SK-N-SH (cell line): ENCODE measurements around the gene TBL1XR1. TPM values are rescaled to one million over a fixed set of nuclear protein-coding genes. Genes with fewer than 3 reads are reported as not detected.

Experiments used
- CTCF ChIA-PET: fragments of 300-600, 350-600 bp; formaldehyde crosslinking; extraction: SDS; loops from one replicate; lab custom pipeline; 2021; lab: Yijun Ruan, JAX
- POLR2A ChIA-PET: fragments of 350-600 bp; sonication (Branson Sonifier 250); formaldehyde crosslinking; extraction: SDS; loops from one replicate; lab custom pipeline; 2020; ENCODE audit warnings: antibody characterized with exemption, inconsistent platforms; lab: Yijun Ruan, JAX
- DNase-seq: peaks from one replicate; pipeline ENCODE4 v3.0.0; 2012
- H2AFZ ChIP-seq: fragments of 200-600 bp; sonication (generic); 2 replicates; pipeline ENCODE4 v1.8.1; 2016; ENCODE audit warnings: antibody characterized with exemption, mild to moderate bottlenecking, low read depth
- H3F3A ChIP-seq: fragments of 200-600 bp; sonication (generic); replicated peaks from 2 replicates; pipeline ENCODE3; 2016; ENCODE audit warnings: antibody characterized with exemption, mild to moderate bottlenecking; ENCODE audit not compliant: insufficient read depth
- H3K27ac ChIP-seq, 2 experiments: fragments of 200-500 bp in 1 of 2; fragments of 200-600 bp in 1 of 2; sonication (Bioruptor generic) in 1 of 2; sonication (generic), shearing (Covaris generic) in 1 of 2; 2 replicates each; pipeline versions ENCODE4 v1.5.1 to v1.6.1; 2014 to 2016; ENCODE audit warnings: low read depth in 2 of 2, inconsistent platforms in 1 of 2, low read length in 1 of 2, mild to moderate bottlenecking in 1 of 2, mixed read lengths in 1 of 2
- H3K27me3 ChIP-seq: fragments of 200-600 bp; sonication (generic), shearing (Covaris generic); 2 replicates; pipeline ENCODE4 v1.6.1; 2016; ENCODE audit warnings: mixed run types; ENCODE audit not compliant: insufficient read depth
- H3K36me3 ChIP-seq, 2 experiments: fragments of 200-500 bp in 1 of 2; fragments of 200-600 bp in 1 of 2; sonication (Bioruptor generic) in 1 of 2; sonication (generic) in 1 of 2; replicated peaks in 1 of 2; 2 replicates each; pipeline versions ENCODE3 to v1.5.1; 2014 to 2016; ENCODE audit warnings: low read length in 1 of 2, mild to moderate bottlenecking in 1 of 2; ENCODE audit not compliant: insufficient read depth in 2 of 2, control insufficient read depth in 1 of 2
- H3K4me1 ChIP-seq, 2 experiments: fragments of 200-500 bp in 1 of 2; fragments of 200-600 bp in 1 of 2; sonication (Bioruptor generic) in 1 of 2; sonication (generic), shearing (Covaris generic) in 1 of 2; 2 replicates each; pipeline versions ENCODE4 v1.5.1 to v1.6.1; 2014 to 2016; ENCODE audit warnings: low read depth in 1 of 2, low read length in 1 of 2, mixed run types in 1 of 2; ENCODE audit not compliant: insufficient read depth in 2 of 2, control insufficient read depth in 1 of 2
- H3K4me2 ChIP-seq: fragments of 200-600 bp; sonication (generic), shearing (Covaris generic); 2 replicates; pipeline ENCODE4 v1.6.1; 2017; ENCODE audit warnings: mixed run types
- H3K4me3 ChIP-seq, 2 experiments: fragments of 200-500 bp in 1 of 2; fragments of 200-600 bp in 1 of 2; sonication (Bioruptor generic) in 1 of 2; sonication (generic), shearing (Covaris generic) in 1 of 2; 2 replicates each; pipeline versions ENCODE4 v1.5.1 to v1.8.1; 2014 to 2016; ENCODE audit warnings: low read depth in 2 of 2, inconsistent platforms in 1 of 2, low read length in 1 of 2, mild to moderate bottlenecking in 1 of 2, mixed read lengths in 1 of 2, moderate library complexity in 1 of 2
- H3K79me2 ChIP-seq: fragments of 200-600 bp; sonication (generic); 2 replicates; pipeline ENCODE4 v1.8.1; 2017; ENCODE audit warnings: mild to moderate bottlenecking; ENCODE audit not compliant: insufficient read depth
- H3K9ac ChIP-seq: fragments of 200-600 bp; sonication (generic); 2 replicates; pipeline ENCODE4 v1.6.1; 2017; ENCODE audit warnings: mixed run types
- H3K9me2 ChIP-seq: fragments of 200-600 bp; sonication (generic); 2 replicates; pipeline ENCODE4 v1.6.1; 2017; ENCODE audit warnings: mixed run types
- H3K9me3 ChIP-seq: fragments of 200-600 bp; sonication (generic); 2 replicates; pipeline ENCODE4 v1.6.1; 2017; ENCODE audit warnings: mixed run types, mild to moderate bottlenecking, moderate library complexity
- H4K20me1 ChIP-seq: fragments of 200-600 bp; sonication (generic); 2 replicates; pipeline ENCODE4 v1.6.1; 2017; ENCODE audit warnings: mild to moderate bottlenecking, mixed run types; ENCODE audit not compliant: insufficient read depth
- CHD2 ChIP-seq: fragments of 150-350 bp; IDR thresholded peaks from 2 replicates; pipeline ENCODE4 v1.6.1; 2018; ENCODE audit warnings: low read length; ENCODE audit not compliant: partially characterized antibody
- EP300 ChIP-seq, 2 experiments: IDR thresholded peaks; 2 replicates each; pipeline versions ENCODE4 v1.4.0 to v1.6.1; 2012; ENCODE audit warnings: borderline replicate concordance in 1 of 2, low read depth in 1 of 2, low read length in 1 of 2
- FOSL2 ChIP-seq: IDR thresholded peaks from 2 replicates; pipeline ENCODE4 v1.4.0; 2012; ENCODE audit warnings: low read depth, mild to moderate bottlenecking, moderate library complexity, borderline replicate concordance
- FOXJ3 ChIP-seq: sonication (generic); formaldehyde crosslinking; IDR thresholded peaks from 2 replicates; pipeline ENCODE4 v1.5.1; 2020; ENCODE audit warnings: mild to moderate bottlenecking, missing genetic modification reagents
- FOXM1 ChIP-seq: IDR thresholded peaks from 2 replicates; pipeline ENCODE4 v1.4.0; 2012; ENCODE audit warnings: low read depth, mild to moderate bottlenecking
- GATA2 ChIP-seq: sonication (generic); formaldehyde crosslinking; IDR thresholded peaks from 2 replicates; pipeline ENCODE4 v1.5.0; 2020; ENCODE audit warnings: mild to moderate bottlenecking, missing genetic modification reagents
- JUND ChIP-seq: IDR thresholded peaks from 2 replicates; pipeline ENCODE4 v1.4.0; 2012
- MEF2A ChIP-seq: IDR thresholded peaks from 2 replicates; pipeline ENCODE4 v1.4.0; 2012; ENCODE audit warnings: low read depth, borderline replicate concordance
- NRF1 ChIP-seq: IDR thresholded peaks from 2 replicates; pipeline ENCODE4 v1.6.1; 2012; ENCODE audit warnings: low read depth, mild to moderate bottlenecking, low read length
- POLR2AphosphoS5 ChIP-seq: IDR thresholded peaks from 2 replicates; pipeline ENCODE4 v1.6.1; 2012; ENCODE audit warnings: low read depth, low read length
- RFX5 ChIP-seq: IDR thresholded peaks from 2 replicates; pipeline ENCODE4 v1.6.1; 2012; ENCODE audit warnings: mild to moderate bottlenecking, improper control_type of control experiment, low read length
- RXRA ChIP-seq: IDR thresholded peaks from 2 replicates; pipeline ENCODE4 v1.4.0; 2012; ENCODE audit warnings: low read depth, mild to moderate bottlenecking, borderline replicate concordance
- TEAD4 ChIP-seq: IDR thresholded peaks from 2 replicates; pipeline ENCODE4 v1.4.0; 2012; ENCODE audit warnings: mild to moderate bottlenecking, borderline replicate concordance; ENCODE audit not compliant: insufficient read depth
- WGBS: methylation state at CpG from one replicate; pipeline ENCODE4 v1.1.6; 2017; ENCODE audit warnings: low lambda C conversion rate; 5-methylcytosine and 5-hydroxymethylcytosine counted together
- polyA plus RNA-seq, 3 experiments: library from polyadenylated mRNA; depleted of rRNA; stranded (reverse); fragments of >200 nt; gene quantifications; 2 replicates each; pipeline ENCODE4 v1.2.3, GENCODE V29; 2012
- TF ChIP-seq, protein P1 (sequence below): fragments of 200-600 bp; sonication (generic); IDR thresholded peaks from 2 replicates; pipeline ENCODE4 v1.6.1; 2017; ENCODE audit warnings: antibody characterized with exemption, mild to moderate bottlenecking, moderate library complexity
- TF ChIP-seq, protein P2 (sequence below): IDR thresholded peaks from 2 replicates; pipeline ENCODE4 v1.6.1; 2012; ENCODE audit warnings: mild to moderate bottlenecking, low read depth, low read length, moderate library complexity
- TF ChIP-seq, protein P3 (sequence below): fragments of 150-350 bp; IDR thresholded peaks from 2 replicates; pipeline ENCODE4 v1.6.1; 2016; ENCODE audit warnings: mild to moderate bottlenecking, low read depth, low read length
- TF ChIP-seq, protein P4 (sequence below): IDR thresholded peaks from 2 replicates; pipeline ENCODE4 v1.4.0; 2012; ENCODE audit warnings: low read depth, borderline replicate concordance
- TF ChIP-seq, protein P5 (sequence below): IDR thresholded peaks from 2 replicates; pipeline ENCODE4 v1.4.0; 2012; ENCODE audit warnings: low read depth, borderline replicate concordance
- TF ChIP-seq, protein P6 (sequence below): IDR thresholded peaks from 2 replicates; pipeline ENCODE4 v1.4.0; 2012; ENCODE audit warnings: low read depth
- TF ChIP-seq, protein P7 (sequence below): IDR thresholded peaks from 2 replicates; pipeline ENCODE4; 2012

The TBL1XR1 gene
- polyA plus RNA-seq, 1 of the 3 experiments (the other 2 are of a cell fraction) = 20.9 TPM

DNA sequence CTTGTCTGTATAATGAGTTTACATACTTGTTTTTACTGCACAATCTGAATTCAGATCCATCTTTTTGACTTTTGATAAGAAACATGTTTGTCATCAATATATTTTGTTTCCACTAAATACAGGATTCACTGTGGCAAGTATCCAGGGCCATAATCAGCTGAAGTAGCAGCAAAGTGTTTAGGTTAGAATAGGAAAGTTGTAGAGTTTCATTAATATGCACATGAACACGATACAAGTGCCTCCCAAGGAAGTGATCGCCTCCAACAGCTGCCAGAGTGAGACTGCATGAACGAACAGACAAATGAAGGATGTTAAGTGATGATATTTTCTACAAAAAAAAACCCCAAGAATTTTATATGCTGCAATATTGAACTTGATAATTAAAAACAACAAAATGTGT is 204.3 kb downstream of the TBL1XR1 start:
- CTCF ChIA-PET = no interaction called here

More for the DNA sequence above, 204.3 kb downstream of the TBL1XR1 start:
- Histone ChIP-seq H3K4me1 (no peaks in the 10 kb centered on the region), H3K79me2 (no peaks in the 10 kb centered on the region), H3K9ac (no peak overlapping the region), H3K4me3 (no peak overlapping the region), H4K20me1 (no peaks in the 10 kb centered on the region), H2AFZ (no peak overlapping the region), H3K4me2 (no peak overlapping the region), H3K27me3 (no peaks in the 10 kb centered on the region), H3K9me3 (no peaks in the 10 kb centered on the region), H3K27ac (no peak overlapping the region), H3F3A (no peaks in the 10 kb centered on the region), H3K9me2 (no peaks in the 10 kb centered on the region), H3K36me3 (no peaks in the 10 kb centered on the region)
- POLR2A ChIA-PET = no interaction called here
- no peak for DNase-seq
- TF ChIP-seq, protein P1, sequence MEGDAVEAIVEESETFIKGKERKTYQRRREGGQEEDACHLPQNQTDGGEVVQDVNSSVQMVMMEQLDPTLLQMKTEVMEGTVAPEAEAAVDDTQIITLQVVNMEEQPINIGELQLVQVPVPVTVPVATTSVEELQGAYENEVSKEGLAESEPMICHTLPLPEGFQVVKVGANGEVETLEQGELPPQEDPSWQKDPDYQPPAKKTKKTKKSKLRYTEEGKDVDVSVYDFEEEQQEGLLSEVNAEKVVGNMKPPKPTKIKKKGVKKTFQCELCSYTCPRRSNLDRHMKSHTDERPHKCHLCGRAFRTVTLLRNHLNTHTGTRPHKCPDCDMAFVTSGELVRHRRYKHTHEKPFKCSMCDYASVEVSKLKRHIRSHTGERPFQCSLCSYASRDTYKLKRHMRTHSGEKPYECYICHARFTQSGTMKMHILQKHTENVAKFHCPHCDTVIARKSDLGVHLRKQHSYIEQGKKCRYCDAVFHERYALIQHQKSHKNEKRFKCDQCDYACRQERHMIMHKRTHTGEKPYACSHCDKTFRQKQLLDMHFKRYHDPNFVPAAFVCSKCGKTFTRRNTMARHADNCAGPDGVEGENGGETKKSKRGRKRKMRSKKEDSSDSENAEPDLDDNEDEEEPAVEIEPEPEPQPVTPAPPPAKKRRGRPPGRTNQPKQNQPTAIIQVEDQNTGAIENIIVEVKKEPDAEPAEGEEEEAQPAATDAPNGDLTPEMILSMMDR = no peak
- TF ChIP-seq MEF2A (no peak), RXRA (no peak), GATA2 (CRISPR knock-in tag) (no peak), FOXM1 (no peak), NRF1 (no peak), FOSL2 (no peak), RFX5 (no peak), JUND (no peak), EP300 (IDR thresholded peaks at IDR 0.05; ENCODE audit: borderline replicate concordance in 1 of 2, low read depth in 1 of 2, low read length in 1 of 2) (no peak), TEAD4 (no peak), FOXJ3 (CRISPR knock-in tag) (no peak), POLR2AphosphoS5 (no peak), CHD2 (no peak)
- TF ChIP-seq, protein P2, sequence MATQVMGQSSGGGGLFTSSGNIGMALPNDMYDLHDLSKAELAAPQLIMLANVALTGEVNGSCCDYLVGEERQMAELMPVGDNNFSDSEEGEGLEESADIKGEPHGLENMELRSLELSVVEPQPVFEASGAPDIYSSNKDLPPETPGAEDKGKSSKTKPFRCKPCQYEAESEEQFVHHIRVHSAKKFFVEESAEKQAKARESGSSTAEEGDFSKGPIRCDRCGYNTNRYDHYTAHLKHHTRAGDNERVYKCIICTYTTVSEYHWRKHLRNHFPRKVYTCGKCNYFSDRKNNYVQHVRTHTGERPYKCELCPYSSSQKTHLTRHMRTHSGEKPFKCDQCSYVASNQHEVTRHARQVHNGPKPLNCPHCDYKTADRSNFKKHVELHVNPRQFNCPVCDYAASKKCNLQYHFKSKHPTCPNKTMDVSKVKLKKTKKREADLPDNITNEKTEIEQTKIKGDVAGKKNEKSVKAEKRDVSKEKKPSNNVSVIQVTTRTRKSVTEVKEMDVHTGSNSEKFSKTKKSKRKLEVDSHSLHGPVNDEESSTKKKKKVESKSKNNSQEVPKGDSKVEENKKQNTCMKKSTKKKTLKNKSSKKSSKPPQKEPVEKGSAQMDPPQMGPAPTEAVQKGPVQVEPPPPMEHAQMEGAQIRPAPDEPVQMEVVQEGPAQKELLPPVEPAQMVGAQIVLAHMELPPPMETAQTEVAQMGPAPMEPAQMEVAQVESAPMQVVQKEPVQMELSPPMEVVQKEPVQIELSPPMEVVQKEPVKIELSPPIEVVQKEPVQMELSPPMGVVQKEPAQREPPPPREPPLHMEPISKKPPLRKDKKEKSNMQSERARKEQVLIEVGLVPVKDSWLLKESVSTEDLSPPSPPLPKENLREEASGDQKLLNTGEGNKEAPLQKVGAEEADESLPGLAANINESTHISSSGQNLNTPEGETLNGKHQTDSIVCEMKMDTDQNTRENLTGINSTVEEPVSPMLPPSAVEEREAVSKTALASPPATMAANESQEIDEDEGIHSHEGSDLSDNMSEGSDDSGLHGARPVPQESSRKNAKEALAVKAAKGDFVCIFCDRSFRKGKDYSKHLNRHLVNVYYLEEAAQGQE = no peak
- TF ChIP-seq, protein P3, sequence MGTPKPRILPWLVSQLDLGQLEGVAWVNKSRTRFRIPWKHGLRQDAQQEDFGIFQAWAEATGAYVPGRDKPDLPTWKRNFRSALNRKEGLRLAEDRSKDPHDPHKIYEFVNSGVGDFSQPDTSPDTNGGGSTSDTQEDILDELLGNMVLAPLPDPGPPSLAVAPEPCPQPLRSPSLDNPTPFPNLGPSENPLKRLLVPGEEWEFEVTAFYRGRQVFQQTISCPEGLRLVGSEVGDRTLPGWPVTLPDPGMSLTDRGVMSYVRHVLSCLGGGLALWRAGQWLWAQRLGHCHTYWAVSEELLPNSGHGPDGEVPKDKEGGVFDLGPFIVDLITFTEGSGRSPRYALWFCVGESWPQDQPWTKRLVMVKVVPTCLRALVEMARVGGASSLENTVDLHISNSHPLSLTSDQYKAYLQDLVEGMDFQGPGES = no peak
- TF ChIP-seq, protein P4, sequence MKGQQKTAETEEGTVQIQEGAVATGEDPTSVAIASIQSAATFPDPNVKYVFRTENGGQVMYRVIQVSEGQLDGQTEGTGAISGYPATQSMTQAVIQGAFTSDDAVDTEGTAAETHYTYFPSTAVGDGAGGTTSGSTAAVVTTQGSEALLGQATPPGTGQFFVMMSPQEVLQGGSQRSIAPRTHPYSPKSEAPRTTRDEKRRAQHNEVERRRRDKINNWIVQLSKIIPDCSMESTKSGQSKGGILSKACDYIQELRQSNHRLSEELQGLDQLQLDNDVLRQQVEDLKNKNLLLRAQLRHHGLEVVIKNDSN = no peak
- TF ChIP-seq, protein P5, sequence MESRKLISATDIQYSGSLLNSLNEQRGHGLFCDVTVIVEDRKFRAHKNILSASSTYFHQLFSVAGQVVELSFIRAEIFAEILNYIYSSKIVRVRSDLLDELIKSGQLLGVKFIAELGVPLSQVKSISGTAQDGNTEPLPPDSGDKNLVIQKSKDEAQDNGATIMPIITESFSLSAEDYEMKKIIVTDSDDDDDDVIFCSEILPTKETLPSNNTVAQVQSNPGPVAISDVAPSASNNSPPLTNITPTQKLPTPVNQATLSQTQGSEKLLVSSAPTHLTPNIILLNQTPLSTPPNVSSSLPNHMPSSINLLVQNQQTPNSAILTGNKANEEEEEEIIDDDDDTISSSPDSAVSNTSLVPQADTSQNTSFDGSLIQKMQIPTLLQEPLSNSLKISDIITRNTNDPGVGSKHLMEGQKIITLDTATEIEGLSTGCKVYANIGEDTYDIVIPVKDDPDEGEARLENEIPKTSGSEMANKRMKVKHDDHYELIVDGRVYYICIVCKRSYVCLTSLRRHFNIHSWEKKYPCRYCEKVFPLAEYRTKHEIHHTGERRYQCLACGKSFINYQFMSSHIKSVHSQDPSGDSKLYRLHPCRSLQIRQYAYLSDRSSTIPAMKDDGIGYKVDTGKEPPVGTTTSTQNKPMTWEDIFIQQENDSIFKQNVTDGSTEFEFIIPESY = no peak
- TF ChIP-seq, protein P6, sequence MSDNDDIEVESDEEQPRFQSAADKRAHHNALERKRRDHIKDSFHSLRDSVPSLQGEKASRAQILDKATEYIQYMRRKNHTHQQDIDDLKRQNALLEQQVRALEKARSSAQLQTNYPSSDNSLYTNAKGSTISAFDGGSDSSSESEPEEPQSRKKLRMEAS = no peak
- TF ChIP-seq, protein P7, sequence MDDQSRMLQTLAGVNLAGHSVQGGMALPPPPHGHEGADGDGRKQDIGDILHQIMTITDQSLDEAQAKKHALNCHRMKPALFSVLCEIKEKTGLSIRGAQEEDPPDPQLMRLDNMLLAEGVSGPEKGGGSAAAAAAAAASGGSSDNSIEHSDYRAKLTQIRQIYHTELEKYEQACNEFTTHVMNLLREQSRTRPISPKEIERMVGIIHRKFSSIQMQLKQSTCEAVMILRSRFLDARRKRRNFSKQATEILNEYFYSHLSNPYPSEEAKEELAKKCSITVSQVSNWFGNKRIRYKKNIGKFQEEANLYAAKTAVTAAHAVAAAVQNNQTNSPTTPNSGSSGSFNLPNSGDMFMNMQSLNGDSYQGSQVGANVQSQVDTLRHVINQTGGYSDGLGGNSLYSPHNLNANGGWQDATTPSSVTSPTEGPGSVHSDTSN = no peak
- 88% methylated on average over 3 of the region's 3 CpGs for WGBS
